WTC11 (cell line): ENCODE data around the gene NCF2. TPM values are rescaled to one million over a fixed set of nuclear protein-coding genes. Genes with fewer than 3 reads are reported as not detected.

Experiments used
- ATAC-seq: fragments of 200-7000 bp; cut with Tn5 transposase; 2 replicates; pipeline ENCODE4 v1.10.0; 2021; ENCODE audit warnings: mild to moderate bottlenecking, moderate library complexity
- CTCF ChIA-PET: fragments of 300-600 bp; sonication (Branson Sonifier 250); formaldehyde crosslinking; loops from one replicate; lab custom pipeline; 2021; ENCODE audit warnings: antibody characterized with exemption; lab: Charles Lee
- POLR2A ChIA-PET: fragments of 350-600 bp; sonication (Branson Sonifier 250); formaldehyde crosslinking; loops from one replicate; lab custom pipeline; 2021; ENCODE audit warnings: antibody characterized with exemption; lab: Charles Lee
- DNase-seq: peaks from one replicate; pipeline ENCODE4 v3.0.0; 2021; ENCODE audit warnings: low spot score
- H3K27ac Mint-ChIP-seq: 2 replicates; pipeline ENCODE4 v1.8.0; 2021; ENCODE audit warnings: mixed read lengths
- H3K27me3 Mint-ChIP-seq: 2 replicates; pipeline ENCODE4 v1.8.0; 2021; ENCODE audit warnings: low read depth, mild to moderate bottlenecking, moderate library complexity, mixed read lengths
- H3K36me3 Mint-ChIP-seq: 2 replicates; pipeline ENCODE4 v1.8.0; 2021; ENCODE audit warnings: mixed read lengths
- H3K4me1 Mint-ChIP-seq: 2 replicates; pipeline ENCODE4 v1.8.0; 2022; ENCODE audit warnings: mixed read lengths
- H3K4me3 Mint-ChIP-seq: 2 replicates; pipeline ENCODE4 v1.8.0; 2021; ENCODE audit warnings: mild to moderate bottlenecking, moderate library complexity, mixed read lengths
- H3K9me3 Mint-ChIP-seq: 2 replicates; pipeline ENCODE4 v1.8.0; 2021; ENCODE audit warnings: mixed read lengths
- AFF4 ChIP-seq: sonication (generic); formaldehyde crosslinking; IDR thresholded peaks from 2 replicates; pipeline ENCODE4 v1.8.1; 2023; ENCODE audit warnings: mild to moderate bottlenecking, missing genetic modification reagents, borderline replicate concordance
- ARID4B ChIP-seq: sonication (generic); formaldehyde crosslinking; IDR thresholded peaks from 2 replicates; pipeline ENCODE4 v1.8.0; 2023; ENCODE audit warnings: missing genetic modification reagents, mild to moderate bottlenecking, borderline replicate concordance
- ATF3 ChIP-seq: sonication (generic); formaldehyde crosslinking; conservative IDR thresholded peaks from 2 replicates; pipeline ENCODE4 v1.8.1; 2022; ENCODE audit warnings: mild to moderate bottlenecking, missing genetic modification reagents
- E2F5 ChIP-seq: sonication (generic); formaldehyde crosslinking; IDR thresholded peaks from 2 replicates; pipeline ENCODE4 v1.8.1; 2022; ENCODE audit warnings: mild to moderate bottlenecking, moderate library complexity, missing genetic modification reagents
- ELF4 ChIP-seq: sonication (generic); formaldehyde crosslinking; IDR thresholded peaks from 2 replicates; pipeline ENCODE4 v1.8.1; 2022; ENCODE audit warnings: low read depth, mild to moderate bottlenecking, moderate library complexity, missing genetic modification reagents
- ERG ChIP-seq: fragments of 250-450 bp; sonication (Bioruptor Pico); IDR thresholded peaks from 2 replicates; pipeline ENCODE4 v1.8.0; 2021; ENCODE audit warnings: mild to moderate bottlenecking
- FOXP1 ChIP-seq: sonication (generic); formaldehyde crosslinking; IDR thresholded peaks from 2 replicates; pipeline ENCODE4 v1.8.0; 2022; ENCODE audit warnings: missing genetic modification reagents, mild to moderate bottlenecking, moderate library complexity, borderline replicate concordance
- FOXP4 ChIP-seq: sonication (generic); formaldehyde crosslinking; IDR thresholded peaks from 2 replicates; pipeline ENCODE4 v1.8.0; 2022; ENCODE audit warnings: mild to moderate bottlenecking, missing genetic modification reagents
- HMGA2 ChIP-seq: fragments of 250-450 bp; sonication (Bioruptor Pico); IDR thresholded peaks from 2 replicates; pipeline ENCODE4 v1.4.0; 2021; ENCODE audit warnings: mild to moderate bottlenecking, moderate library complexity
- IRF1 ChIP-seq: sonication (generic); formaldehyde crosslinking; IDR thresholded peaks from 2 replicates; pipeline ENCODE4 v1.8.0; 2023; ENCODE audit warnings: missing genetic modification reagents
- IRF2 ChIP-seq: sonication (generic); formaldehyde crosslinking; IDR thresholded peaks from 2 replicates; pipeline ENCODE4 v1.8.0; 2022; ENCODE audit warnings: low read depth, missing genetic modification reagents, borderline replicate concordance
- PREB ChIP-seq: sonication (generic); formaldehyde crosslinking; IDR thresholded peaks from 2 replicates; pipeline ENCODE4 v1.8.1; 2022; ENCODE audit warnings: mild to moderate bottlenecking, missing genetic modification reagents, moderate library complexity, borderline replicate concordance
- RORB ChIP-seq: fragments of 250-450 bp; sonication (Bioruptor Pico); IDR thresholded peaks from 2 replicates; pipeline ENCODE4 v1.9.0; 2021; ENCODE audit warnings: mild to moderate bottlenecking
- STAT6 ChIP-seq: sonication (generic); formaldehyde crosslinking; conservative IDR thresholded peaks from 2 replicates; pipeline ENCODE4 v1.8.1; 2023; ENCODE audit warnings: mild to moderate bottlenecking, low read depth, missing genetic modification reagents, moderate library complexity
- ZNF317 ChIP-seq: sonication (generic); formaldehyde crosslinking; IDR thresholded peaks from 2 replicates; pipeline ENCODE4 v1.8.1; 2023; ENCODE audit warnings: low read depth, mild to moderate bottlenecking, moderate library complexity, missing genetic modification reagents, borderline replicate concordance
- ZNF512 ChIP-seq: sonication (generic); formaldehyde crosslinking; IDR thresholded peaks from 2 replicates; pipeline ENCODE4 v1.8.1; 2022; ENCODE audit warnings: missing genetic modification reagents, borderline replicate concordance
- ZNF671 ChIP-seq: fragments of 250-450 bp; sonication (Bioruptor Pico); IDR thresholded peaks from 2 replicates; pipeline ENCODE4 v1.8.0; 2021; ENCODE audit warnings: mild to moderate bottlenecking
- total RNA-seq: library from RNA; stranded (reverse); gene quantifications from 3 replicates; pipeline ENCODE4 v1.2.3, GENCODE V29; 2021

Gene NCF2
- total RNA-seq, 1 experiment from 2014 or later, result 0.52 TPM

- DNase-seq (no peak), ATAC-seq (no peak)
- Mint-ChIP-seq H3K27me3 (no peaks in the 10 kb centered on the region), H3K9me3 (no peaks in the 10 kb centered on the region), H3K4me1 (peaks cover 2% of the 10 kb centered on the region; the same call in 1 of the 2 replicates), H3K4me3 (no peak overlapping the region), H3K27ac (no peak overlapping the region), H3K36me3 (peaks cover 50% of the 10 kb centered on the region)
- ChIA-PET POLR2A (no interaction called here), CTCF (no interaction called here)
- TF ChIP-seq ARID4B (no peak), ELF4 (no peak), ZNF671 (CRISPR knock-in tag) (no peak), ERG (CRISPR knock-in tag) (no peak), FOXP1 (CRISPR knock-in tag) (no peak), HMGA2 (no peak), RORB (CRISPR knock-in tag) (no peak), ZNF317 (CRISPR knock-in tag) (no peak), STAT6 (CRISPR knock-in tag) (no peak), IRF1 (CRISPR knock-in tag) (no peak), AFF4 (CRISPR knock-in tag) (no peak), E2F5 (no peak), ATF3 (CRISPR knock-in tag) (no peak), ZNF512 (CRISPR knock-in tag) (no peak), IRF2 (CRISPR knock-in tag) (no peak), PREB (CRISPR knock-in tag) (no peak), FOXP4 (CRISPR knock-in tag) (no peak)
Observed at GRCh38 chr1:183552891-183553290, 37.4 kb downstream of the NCF2 start.
